K562 (cell line): ENCODE measurements around the gene ZNF181.

Experiments
- CEBPZ ChIP-seq: fragments of 150-350 bp; IDR thresholded peaks from 2 replicates; pipeline ENCODE4 v1.6.1; 2014; ENCODE audit warnings: low read depth, mild to moderate bottlenecking, low read length, borderline replicate concordance
- CTCF ChIP-seq, 3 experiments: IDR thresholded peaks in 2 of 3; conservative IDR thresholded peaks in 1 of 3; 2 replicates each; pipeline ENCODE4 v1.5.1; 2011 to 2012; ENCODE audit warnings: low read length in 3 of 3, mild to moderate bottlenecking in 3 of 3, control low read depth in 2 of 3, improper control_type of control experiment in 1 of 3, inconsistent platforms in 1 of 3, low read depth in 1 of 3, mixed read lengths in 1 of 3, moderate library complexity in 1 of 3; ENCODE audit not compliant: insufficient read depth in 2 of 3
- EP300 ChIP-seq: IDR thresholded peaks from 2 replicates; pipeline ENCODE4 v1.6.1; 2012; ENCODE audit warnings: low read length, improper control_type of control experiment
- NFYB ChIP-seq: IDR thresholded peaks from 2 replicates; pipeline ENCODE4 v1.6.1; 2011; ENCODE audit warnings: mild to moderate bottlenecking, moderate library complexity; ENCODE audit not compliant: insufficient read length; ENCODE audit errors: extremely low read depth
- NR3C1 ChIP-seq: sonication (generic); formaldehyde crosslinking; IDR thresholded peaks from 2 replicates; pipeline ENCODE4 v1.8.1; 2022; ENCODE audit warnings: missing genetic modification reagents
- NRF1 ChIP-seq, 2 experiments: fragments of 450-650 bp; IDR thresholded peaks in 1 of 2; conservative IDR thresholded peaks in 1 of 2; 2 replicates each; pipeline ENCODE4 v1.6.1; 2014; ENCODE audit warnings: mild to moderate bottlenecking in 2 of 2
- POLR3A ChIP-seq: IDR thresholded peaks from 2 replicates; pipeline ENCODE4 v1.6.1; 2011; ENCODE audit warnings: borderline replicate concordance, mild to moderate bottlenecking, moderate library complexity; ENCODE audit not compliant: insufficient read length, insufficient read depth; ENCODE audit errors: extremely low read depth
- SIRT6 ChIP-seq: IDR thresholded peaks from one replicate; pipeline ENCODE4 v1.6.1; 2012; ENCODE audit warnings: low read depth, mild to moderate bottlenecking, control low read depth, inconsistent platforms, low read length, moderate library complexity
- TAF15 ChIP-seq: fragments of 200-400 bp; formaldehyde crosslinking; IDR thresholded peaks from 2 replicates; pipeline ENCODE4 v1.6.1; 2017; ENCODE audit warnings: mild to moderate bottlenecking, low read depth, low read length, moderate library complexity
- THRB ChIP-seq: fragments of 450-650 bp; formaldehyde crosslinking; conservative IDR thresholded peaks from 2 replicates; pipeline ENCODE4 v1.4.0; 2022; ENCODE audit warnings: mild to moderate bottlenecking, missing genetic modification characterization
- ZNF592 ChIP-seq: fragments of 450-650 bp; IDR thresholded peaks from 2 replicates; pipeline ENCODE4 v1.6.1; 2017; ENCODE audit warnings: antibody characterized with exemption, mild to moderate bottlenecking
- ZNF695 ChIP-seq: fragments of 450-650 bp; formaldehyde crosslinking; IDR thresholded peaks from 2 replicates; pipeline ENCODE4 v1.4.0; 2020; ENCODE audit warnings: mild to moderate bottlenecking, moderate library complexity
- ZZZ3 ChIP-seq: fragments of 450-650 bp; IDR thresholded peaks from 2 replicates; pipeline ENCODE4 v1.6.1; 2016; ENCODE audit warnings: antibody characterized with exemption, mild to moderate bottlenecking, moderate library complexity

GRCh38 chr19:34732612-34733211 is 1.3 kb upstream of the ZNF181 start:
- TF ChIP-seq CTCF (IDR thresholded peaks at IDR 0.05 in 2 of 3, conservative IDR thresholded peaks at IDR 0.05 in 1 of 3; ENCODE audit: insufficient read depth in 2 of 3, low read depth in 1 of 3, low read length in 3 of 3) (peak; percentile 9 to 17 (median 13); a peak in 1 of 6 replicates), THRB (no peak), ZNF592 (no peak), NFYB (no peak), CEBPZ (no peak), NRF1 (conservative IDR thresholded peaks at IDR 0.05 in 1 of 2, IDR thresholded peaks at IDR 0.05 in 1 of 2) (no peak), SIRT6 (no peak), ZZZ3 (no peak), ZNF695 (CRISPR knock-in tag) (no peak), TAF15 (no peak), EP300 (no peak), NR3C1 (CRISPR knock-in tag) (no peak), POLR3A (no peak)
